ENCODE measurements around the gene ZNF444. TPM values are rescaled to one million over a fixed set of nuclear protein-coding genes. Genes with fewer than 3 reads are reported as not detected.
"Not testable (repeated sequence)": the region's sequence is repeated elsewhere in the genome, so short reads cannot be mapped to it uniquely, and the experiment has no call there.

Gene ZNF444
- total and polyA plus RNA-seq, 9 of the 15 experiments (the other 6 are each of a cell fraction or from before 2014, with no cell fraction given), result 0.39 to 40.0 (median 6.9) TPM

DNA sequence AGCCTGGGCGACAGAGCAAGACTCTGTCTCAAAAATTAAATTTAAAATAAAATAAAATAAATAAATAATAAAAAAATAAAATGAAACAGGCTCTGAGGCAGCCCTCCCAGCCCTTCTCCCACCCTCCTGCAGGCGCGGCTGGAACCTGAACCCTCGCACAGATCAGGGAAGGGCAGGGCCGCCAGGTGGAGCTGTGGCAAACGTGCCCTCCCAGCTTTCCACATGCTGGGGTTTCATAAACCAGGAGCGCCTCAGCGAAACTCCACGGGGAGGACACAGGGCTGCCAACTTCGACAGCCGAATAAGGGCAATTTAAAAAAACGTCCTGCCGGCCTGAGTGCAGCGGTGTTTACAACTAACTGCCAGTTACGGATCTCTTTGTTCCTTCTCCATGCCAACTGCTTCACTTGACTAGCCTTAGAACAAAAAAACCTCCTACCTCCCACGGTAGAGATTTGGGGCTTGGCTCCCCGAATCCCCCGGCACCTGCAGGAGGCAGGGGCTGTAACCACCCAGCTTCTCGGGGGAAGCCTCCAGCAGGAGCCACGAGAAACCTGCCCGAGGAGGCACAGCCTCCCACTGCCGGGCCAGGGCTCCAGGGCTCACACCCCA lies 35.9 kb upstream of the ZNF444 start:
- H3K36me3 ChIP-seq (ENCODE audit: control insufficient read depth, insufficient read depth, low read length), result peaks cover 64% of the 10 kb centered on the region
- POLR2A ChIA-PET, result no interaction called here
- DNase-seq (ENCODE audit: extremely low read depth in 1 of 4, low spot score in 3 of 4), result no peak
- CTCF ChIA-PET (ENCODE audit: low intra/inter-chr PET ratio), result no interaction called here
- no peaks in the 10 kb centered on the region for H3K9me1 ChIP-seq (ENCODE audit: control insufficient read depth, insufficient read depth, low read length)
- TF ChIP-seq ZFP36 (IDR thresholded peaks at IDR 0.05; ENCODE audit: low read depth, low read length, partially characterized antibody), result no peak
- TF ChIP-seq, protein P1, sequence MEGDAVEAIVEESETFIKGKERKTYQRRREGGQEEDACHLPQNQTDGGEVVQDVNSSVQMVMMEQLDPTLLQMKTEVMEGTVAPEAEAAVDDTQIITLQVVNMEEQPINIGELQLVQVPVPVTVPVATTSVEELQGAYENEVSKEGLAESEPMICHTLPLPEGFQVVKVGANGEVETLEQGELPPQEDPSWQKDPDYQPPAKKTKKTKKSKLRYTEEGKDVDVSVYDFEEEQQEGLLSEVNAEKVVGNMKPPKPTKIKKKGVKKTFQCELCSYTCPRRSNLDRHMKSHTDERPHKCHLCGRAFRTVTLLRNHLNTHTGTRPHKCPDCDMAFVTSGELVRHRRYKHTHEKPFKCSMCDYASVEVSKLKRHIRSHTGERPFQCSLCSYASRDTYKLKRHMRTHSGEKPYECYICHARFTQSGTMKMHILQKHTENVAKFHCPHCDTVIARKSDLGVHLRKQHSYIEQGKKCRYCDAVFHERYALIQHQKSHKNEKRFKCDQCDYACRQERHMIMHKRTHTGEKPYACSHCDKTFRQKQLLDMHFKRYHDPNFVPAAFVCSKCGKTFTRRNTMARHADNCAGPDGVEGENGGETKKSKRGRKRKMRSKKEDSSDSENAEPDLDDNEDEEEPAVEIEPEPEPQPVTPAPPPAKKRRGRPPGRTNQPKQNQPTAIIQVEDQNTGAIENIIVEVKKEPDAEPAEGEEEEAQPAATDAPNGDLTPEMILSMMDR (IDR thresholded peaks at IDR 0.05 in 2 of 3, conservative IDR thresholded peaks at IDR 0.05 in 1 of 3; ENCODE audit: insufficient read depth in 2 of 3, low read depth in 1 of 3, low read length in 3 of 3), result peak in 2 of 3 experiments; percentile 11 to 33; a peak in 3 of 6 replicates
- no peak for TF ChIP-seq NR4A1 (CRISPR knock-in tag; IDR thresholded peaks at IDR 0.05)
- no peak for TF ChIP-seq NR4A1 (tag; IDR thresholded peaks at IDR 0.05)
- H3K9me3 ChIP-seq (replicated peaks; ENCODE audit: control insufficient read depth, insufficient read depth, low read depth, low read length), result peaks cover 4% of the 10 kb centered on the region; the same call in 1 of the 2 replicates
- peaks cover 85% of the 10 kb centered on the region for H3K79me2 ChIP-seq (ENCODE audit: control insufficient read depth, insufficient read depth, low read length)
- H3K4me1 ChIP-seq (replicated peaks in 1 of 2; ENCODE audit: control insufficient read depth in 2 of 2, insufficient read depth in 2 of 2, low read length in 2 of 2), result peaks cover 0 to 41% of the 10 kb centered on the region in 2 experiments; a peak in 1 of 5 replicates
- WGBS (ENCODE audit: insufficient coverage, low coverage, missing lambda C conversion rate), result 91% methylated on average over 16 of the region's 22 CpGs
- FAIRE-seq, result no peak
- H3K27me3 ChIP-seq (ENCODE audit: control insufficient read depth in 2 of 2, insufficient read depth in 2 of 2, low read length in 2 of 2), result no peaks in the 10 kb centered on the region
- ATAC-seq, result peak; percentile 55; the same call in 1 of the 3 replicates
- no peak overlapping the region for H3K4me3 ChIP-seq
- in situ Hi-C loops (cut with MboI), result no loop called here
- H3K27ac ChIP-seq (ENCODE audit: extremely low read depth, low read depth, low read length), result no peak overlapping the region
- no peaks in the 10 kb centered on the region for H4K20me1 ChIP-seq (replicated peaks; ENCODE audit: control insufficient read depth, insufficient read depth, low read length)
- no peak overlapping the region for H2AFZ ChIP-seq (ENCODE audit: low read depth, low read length)
- H3K4me2 ChIP-seq (ENCODE audit: insufficient read depth, low read length), result no peak overlapping the region
- no TSS peak for BruUV-seq (replicated peaks)
- no peak overlapping the region for H3K9ac ChIP-seq (ENCODE audit: insufficient read depth in 1 of 2, low read depth in 2 of 2, low read length in 2 of 2)
- intact Hi-C loops (cut with micrococcal nuclease), result no loop called here

DNA sequence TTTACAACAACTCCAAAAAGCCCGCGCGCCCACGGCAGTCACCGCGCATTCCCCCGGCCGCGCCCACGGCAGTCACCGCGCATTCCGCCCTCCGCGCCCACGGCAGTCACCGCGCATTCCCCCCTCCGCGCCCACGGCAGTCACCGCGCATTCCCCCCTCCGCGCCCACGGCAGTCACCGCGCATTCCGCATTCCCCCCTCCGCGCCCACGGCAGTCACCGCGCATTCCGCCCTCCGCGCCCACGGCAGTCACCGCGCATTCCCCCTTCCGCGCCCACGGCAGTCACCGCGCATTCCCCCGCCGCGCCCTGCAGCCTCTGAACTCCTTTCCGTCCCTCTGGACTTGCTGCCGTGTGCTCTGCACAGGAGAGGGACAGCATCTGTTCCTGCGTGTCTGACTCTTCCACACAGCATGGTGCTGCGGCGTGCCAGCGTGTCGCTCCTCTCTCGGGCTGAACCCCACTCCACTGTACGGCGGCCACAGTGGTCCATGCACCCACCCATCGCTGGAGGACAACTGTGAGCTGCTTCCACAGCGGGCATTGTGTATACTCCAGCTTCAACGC lies 35.2 kb upstream of the ZNF444 start:
- H3K4me1 ChIP-seq (replicated peaks in 1 of 2; ENCODE audit: control insufficient read depth in 2 of 2, insufficient read depth in 2 of 2, low read length in 2 of 2), result peaks cover 4 to 47% of the 10 kb centered on the region in 2 experiments; a peak in 3 of 5 replicates
- POLR2A ChIA-PET; H4K20me1 ChIP-seq (replicated peaks; ENCODE audit: control insufficient read depth, insufficient read depth, low read length); DNase-seq (ENCODE audit: extremely low read depth in 1 of 4, low spot score in 3 of 4); H2AFZ ChIP-seq (ENCODE audit: low read depth, low read length); H3K4me3 ChIP-seq; H3K9me3 ChIP-seq (replicated peaks; ENCODE audit: control insufficient read depth, insufficient read depth, low read depth, low read length); intact Hi-C loops (cut with micrococcal nuclease); BruUV-seq (replicated peaks); H3K9ac ChIP-seq (ENCODE audit: insufficient read depth in 1 of 2, low read depth in 2 of 2, low read length in 2 of 2); CTCF ChIA-PET (ENCODE audit: low intra/inter-chr PET ratio); H3K27ac ChIP-seq (ENCODE audit: extremely low read depth, low read depth, low read length); ATAC-seq; H3K4me2 ChIP-seq (ENCODE audit: insufficient read depth, low read length); in situ Hi-C loops (cut with MboI); H3K9me1 ChIP-seq (ENCODE audit: control insufficient read depth, insufficient read depth, low read length); FAIRE-seq; H3K27me3 ChIP-seq (ENCODE audit: control insufficient read depth in 2 of 2, insufficient read depth in 2 of 2, low read length in 2 of 2): not testable (repeated sequence)
- peaks cover 91% of the 10 kb centered on the region for H3K79me2 ChIP-seq (ENCODE audit: control insufficient read depth, insufficient read depth, low read length)
- WGBS (ENCODE audit: insufficient coverage, low coverage, missing lambda C conversion rate), result 99% methylated on average over 21 of the region's 61 CpGs
- peaks cover 62% of the 10 kb centered on the region for H3K36me3 ChIP-seq (ENCODE audit: control insufficient read depth, insufficient read depth, low read length)
